ENCODE measurements around the gene CDH4. TPM values are rescaled to one million over a fixed set of nuclear protein-coding genes. Genes with fewer than 3 reads are reported as not detected.

Gene CDH4
- total RNA-seq, 1 donor from 2014 or later: 0.06 TPM

GRCh38 chr20:61684136-61684535, 432.1 kb downstream of the CDH4 start:
- Histone ChIP-seq H3K36me3 (no peaks in the 10 kb centered on the region), H3K4me3 (no peak overlapping the region), H3K27ac (no peak overlapping the region), H3K4me1 (no peaks in the 10 kb centered on the region), H3K27me3 (ENCODE audit: low read depth) (peaks cover 18% of the 10 kb centered on the region), H3K9me3 (no peaks in the 10 kb centered on the region)
- ATAC-seq: no peak
- TF ChIP-seq CTCF (IDR thresholded peaks at IDR 0.05): no peak
- intact Hi-C loops (cut with DNase I): no loop called here
- peak; percentile 25 for DNase-seq

GRCh38 chr20:61684583-61685235, 432.6 kb downstream of the CDH4 start:
- ATAC-seq (no peak), DNase-seq (no peak)
- Histone ChIP-seq H3K36me3 (no peaks in the 10 kb centered on the region), H3K4me1 (no peaks in the 10 kb centered on the region), H3K4me3 (no peak overlapping the region), H3K27me3 (ENCODE audit: low read depth) (peaks cover 16% of the 10 kb centered on the region), H3K27ac (no peak overlapping the region), H3K9me3 (no peaks in the 10 kb centered on the region)
- intact Hi-C loops (cut with DNase I): no loop called here
- TF ChIP-seq CTCF (IDR thresholded peaks at IDR 0.05): no peak

GRCh38 chr20:61685462-61685861, 433.4 kb downstream of the CDH4 start:
- no peak overlapping the region for H3K27ac ChIP-seq
- ATAC-seq (no peak), DNase-seq (peak; percentile 19)
- TF ChIP-seq CTCF (IDR thresholded peaks at IDR 0.05): no peak
- H3K4me1 ChIP-seq: no peaks in the 10 kb centered on the region
- intact Hi-C loops (cut with DNase I): no loop called here
- peaks cover 16% of the 10 kb centered on the region for H3K27me3 ChIP-seq (ENCODE audit: low read depth)
- H3K9me3 ChIP-seq: no peaks in the 10 kb centered on the region
- no peak overlapping the region for H3K4me3 ChIP-seq
- H3K36me3 ChIP-seq: no peaks in the 10 kb centered on the region

- DNase-seq (peak; percentile 20), ATAC-seq (no peak)
- no peak overlapping the region for H3K27ac ChIP-seq
- H3K36me3 ChIP-seq: no peaks in the 10 kb centered on the region
- H3K4me1 ChIP-seq: no peaks in the 10 kb centered on the region
- intact Hi-C loops (cut with DNase I): no loop called here
- no peaks in the 10 kb centered on the region for H3K9me3 ChIP-seq
- no peak overlapping the region for H3K4me3 ChIP-seq
- TF ChIP-seq CTCF (IDR thresholded peaks at IDR 0.05): no peak
- peaks cover 16% of the 10 kb centered on the region for H3K27me3 ChIP-seq (ENCODE audit: low read depth)
These were observed 434.2 kb downstream of the CDH4 start for GRCh38 chr20:61686051-61686936.

GRCh38 chr20:61688411-61688810, 436.4 kb downstream of the CDH4 start:
- peaks cover 16% of the 10 kb centered on the region for H3K27me3 ChIP-seq (ENCODE audit: low read depth)
- H3K4me1 ChIP-seq: no peaks in the 10 kb centered on the region
- H3K27ac ChIP-seq: no peak overlapping the region
- no peaks in the 10 kb centered on the region for H3K9me3 ChIP-seq
- H3K36me3 ChIP-seq: no peaks in the 10 kb centered on the region
- intact Hi-C loops (cut with DNase I): no loop called here
- peak; percentile 33 for DNase-seq
- TF ChIP-seq CTCF (IDR thresholded peaks at IDR 0.05): no peak
- ATAC-seq: no peak
- no peak overlapping the region for H3K4me3 ChIP-seq
